GM12873 (cell line): Measurements from ENCODE around the gene AMN.

Source experiments
- CTCF ChIP-seq: IDR thresholded peaks from 2 replicates; pipeline ENCODE4 v1.5.1; 2012; ENCODE audit warnings: low read depth, mild to moderate bottlenecking, moderate library complexity, low read length, control low read depth; ENCODE audit not compliant: insufficient read depth; ENCODE audit errors: missing control alignments

The AMN gene

GRCh38 chr14:102909911-102910310 is 12.6 kb upstream of the AMN start:
- no peak for TF ChIP-seq CTCF

DNA sequence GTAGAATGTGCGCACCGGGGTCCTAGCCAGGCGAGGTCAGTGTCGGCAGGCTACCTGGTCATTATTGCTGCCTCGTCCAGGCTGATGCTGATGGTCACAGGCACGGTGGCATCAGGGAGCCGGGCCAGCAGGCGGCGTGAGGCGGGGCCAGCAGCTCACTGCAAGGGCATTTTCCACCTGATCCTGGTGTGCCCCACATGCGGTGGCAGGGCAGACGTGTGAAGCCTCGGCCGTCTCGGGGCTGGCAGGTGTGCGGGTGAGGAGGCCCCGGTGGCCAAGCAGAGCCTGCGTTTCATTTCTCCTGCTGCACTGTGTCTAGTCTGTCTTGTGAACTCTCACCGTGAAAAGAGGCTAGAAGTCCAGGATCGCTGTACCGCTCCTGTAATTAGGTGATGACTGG is 12.0 kb upstream of the AMN start:
- no peak for TF ChIP-seq CTCF

GRCh38 chr14:102911541-102911951 is 10.9 kb upstream of the AMN start:
- TF ChIP-seq CTCF: no peak

GRCh38 chr14:102911991-102912761 is 10.3 kb upstream of the AMN start:
- TF ChIP-seq CTCF: no peak

- TF ChIP-seq CTCF: no peak
Measured at GRCh38 chr14:102913341-102914211, 8.9 kb upstream of the AMN start.

- TF ChIP-seq CTCF: no peak
Measured at GRCh38 chr14:102914474-102915291, 7.8 kb upstream of the AMN start.
